Stimulated activated CD8-positive, alpha-beta memory T cell treated with anti-CD3 and anti-CD28 coated beads, Interleukin-15, amount 100 ng/mL, for 1 hour (primary cell): ENCODE results near the gene SFXN2.
"Not testable (repeated sequence)": the region's sequence is repeated elsewhere in the genome, so short reads cannot be mapped to it uniquely, and the experiment has no call there.

Source experiments
- DNase-seq: peaks from one replicate; pipeline ENCODE4 v3.0.0-alpha.2; 2020; ENCODE audit warnings: low read depth

SFXN2 gene

GRCh38 chr10:102753718-102754117 lies 39.3 kb downstream of the SFXN2 start:
- no peak for DNase-seq

- DNase-seq: no peak
Measured at GRCh38 chr10:102757323-102757722, 42.9 kb downstream of the SFXN2 start.

GRCh38 chr10:102758240-102758932 lies 44.0 kb downstream of the SFXN2 start:
- DNase-seq: no peak

- not testable (repeated sequence) for DNase-seq
Measured at GRCh38 chr10:102758933-102759262, 44.5 kb downstream of the SFXN2 start.

GRCh38 chr10:102759497-102760210 lies 45.2 kb downstream of the SFXN2 start:
- no peak for DNase-seq

GRCh38 chr10:102761981-102762380 lies 47.5 kb downstream of the SFXN2 start:
- DNase-seq: no peak

- no peak for DNase-seq
Measured at GRCh38 chr10:102762401-102763015, 48.1 kb downstream of the SFXN2 start.

GRCh38 chr10:102763037-102763607 lies 48.7 kb downstream of the SFXN2 start:
- no peak for DNase-seq

GRCh38 chr10:102764470-102765161 lies 50.2 kb downstream of the SFXN2 start:
- DNase-seq: no peak

- no peak for DNase-seq
Measured at GRCh38 chr10:102765336-102765735, 50.9 kb downstream of the SFXN2 start.

GRCh38 chr10:102767428-102768160 lies 53.2 kb downstream of the SFXN2 start:
- DNase-seq: no peak

GRCh38 chr10:102769375-102770107 lies 55.1 kb downstream of the SFXN2 start:
- no peak for DNase-seq

- DNase-seq: no peak
Measured at GRCh38 chr10:102770108-102770482, 55.7 kb downstream of the SFXN2 start.

- DNase-seq: no peak
Measured at GRCh38 chr10:102770792-102771191, 56.4 kb downstream of the SFXN2 start.

GRCh38 chr10:102773320-102773719 lies 58.9 kb downstream of the SFXN2 start:
- no peak for DNase-seq

- no peak for DNase-seq
Measured at GRCh38 chr10:102773986-102774385, 59.5 kb downstream of the SFXN2 start.

GRCh38 chr10:102775201-102775934 lies 60.9 kb downstream of the SFXN2 start:
- no peak for DNase-seq

GRCh38 chr10:102775935-102776669 lies 61.7 kb downstream of the SFXN2 start:
- DNase-seq: no peak

GRCh38 chr10:102776779-102777456 lies 62.5 kb downstream of the SFXN2 start:
- DNase-seq: no peak
